DOHH2 (cell line): ENCODE data around the gene CERS6.

ENCODE experiments used
- CTCF ChIP-seq: fragments of 200-600 bp; sonication (generic); IDR thresholded peaks from one replicate; pipeline ENCODE4 v1.5.1; 2014; ENCODE audit warnings: antibody characterized with exemption, mild to moderate bottlenecking, low read depth, low read length; ENCODE audit not compliant: poor library complexity, severe bottlenecking
- EZH2phosphoT487 ChIP-seq: fragments of 200-600 bp; sonication (generic); IDR thresholded peaks from 2 replicates; pipeline ENCODE4 v1.6.1; 2017; ENCODE audit warnings: borderline replicate concordance, mild to moderate bottlenecking, antibody characterized with exemption, low read length, moderate library complexity, mixed read lengths

- no peak for TF ChIP-seq EZH2phosphoT487
- no peak for TF ChIP-seq CTCF
Observed at GRCh38 chr2:168427451-168427850, 28.6 kb upstream of the CERS6 start.
